Progenitor cell of endocrine pancreas (in vitro differentiated cells): ENCODE data around the gene WRAP73. TPM values are rescaled to one million over a fixed set of nuclear protein-coding genes. Genes with fewer than 3 reads are reported as not detected.

Source experiments
- DNase-seq: peaks from one replicate; pipeline ENCODE4 v3.0.0; 2021; ENCODE audit warnings: low spot score; ENCODE audit not compliant: unreplicated experiment
- H3K27ac Mint-ChIP-seq: 2 replicates; pipeline ENCODE4 v1.8.0; 2021; ENCODE audit warnings: mild to moderate bottlenecking, moderate library complexity, mixed read lengths
- H3K27me3 Mint-ChIP-seq: 2 replicates; pipeline ENCODE4 v1.8.0; 2021; ENCODE audit warnings: mixed read lengths
- H3K36me3 Mint-ChIP-seq: 2 replicates; pipeline ENCODE4 v1.8.0; 2022; ENCODE audit warnings: mixed read lengths; ENCODE audit not compliant: insufficient read depth
- H3K4me1 Mint-ChIP-seq: 2 replicates; pipeline ENCODE4 v1.8.0; 2021; ENCODE audit warnings: low read depth, mixed read lengths
- H3K4me3 Mint-ChIP-seq: 2 replicates; pipeline ENCODE4 v1.8.0; 2021; ENCODE audit warnings: low read depth, mild to moderate bottlenecking, moderate library complexity, mixed read lengths
- H3K9me3 Mint-ChIP-seq: 2 replicates; pipeline ENCODE4 v1.8.0; 2021; ENCODE audit warnings: low read depth, mixed read lengths
- CTCF ChIP-seq: fragments of 200-600 bp; sonication (generic); IDR thresholded peaks from one replicate; pipeline ENCODE4 v1.5.0; 2021; ENCODE audit warnings: antibody characterized with exemption, mild to moderate bottlenecking; ENCODE audit not compliant: unreplicated experiment
- total RNA-seq: library from RNA; stranded (reverse); gene quantifications from 2 replicates; pipeline ENCODE4 v1.2.1, GENCODE V29; 2021

WRAP73 gene
- total RNA-seq, 1 donor from 2014 or later, result 28.1 TPM

GRCh38 chr1:3697104-3697503 lies 47.2 kb upstream of the WRAP73 start:
- Mint-ChIP-seq H3K9me3 (no peaks in the 10 kb centered on the region), H3K4me3 (no peak overlapping the region), H3K27ac (no peak overlapping the region), H3K27me3 (peaks cover 33% of the 10 kb centered on the region), H3K36me3 (no peaks in the 10 kb centered on the region), H3K4me1 (no peaks in the 10 kb centered on the region)
- no peak for TF ChIP-seq CTCF
- DNase-seq, result no peak

GRCh38 chr1:3696689-3697088 lies 46.8 kb upstream of the WRAP73 start:
- TF ChIP-seq CTCF, result no peak
- no peaks in the 10 kb centered on the region for H3K36me3 Mint-ChIP-seq
- peaks cover 37% of the 10 kb centered on the region for H3K27me3 Mint-ChIP-seq
- H3K27ac Mint-ChIP-seq, result no peak overlapping the region
- H3K4me1 Mint-ChIP-seq, result no peaks in the 10 kb centered on the region
- no peak for DNase-seq
- H3K9me3 Mint-ChIP-seq, result no peaks in the 10 kb centered on the region
- no peak overlapping the region for H3K4me3 Mint-ChIP-seq

- peak overlapping the region; percentile 24 for H3K27ac Mint-ChIP-seq
- H3K4me1 Mint-ChIP-seq, result no peaks in the 10 kb centered on the region
- no peaks in the 10 kb centered on the region for H3K36me3 Mint-ChIP-seq
- peak; percentile 55 for DNase-seq
- peaks cover 38% of the 10 kb centered on the region for H3K27me3 Mint-ChIP-seq
- TF ChIP-seq CTCF, result peak; percentile 81
- H3K9me3 Mint-ChIP-seq, result no peaks in the 10 kb centered on the region
- H3K4me3 Mint-ChIP-seq, result no peak overlapping the region
Observed at GRCh38 chr1:3695326-3696217, 45.7 kb upstream of the WRAP73 start.

GRCh38 chr1:3693321-3693720 lies 43.4 kb upstream of the WRAP73 start:
- no peak for TF ChIP-seq CTCF
- no peaks in the 10 kb centered on the region for H3K36me3 Mint-ChIP-seq
- H3K9me3 Mint-ChIP-seq, result no peaks in the 10 kb centered on the region
- DNase-seq, result no peak
- H3K27ac Mint-ChIP-seq, result no peak overlapping the region
- no peak overlapping the region for H3K4me3 Mint-ChIP-seq
- peaks cover 29% of the 10 kb centered on the region for H3K27me3 Mint-ChIP-seq
- no peaks in the 10 kb centered on the region for H3K4me1 Mint-ChIP-seq

- DNase-seq, result no peak
- H3K4me3 Mint-ChIP-seq, result no peak overlapping the region
- no peak overlapping the region for H3K27ac Mint-ChIP-seq
- TF ChIP-seq CTCF, result no peak
- H3K36me3 Mint-ChIP-seq, result no peaks in the 10 kb centered on the region
- H3K4me1 Mint-ChIP-seq, result no peaks in the 10 kb centered on the region
- H3K9me3 Mint-ChIP-seq, result no peaks in the 10 kb centered on the region
- H3K27me3 Mint-ChIP-seq, result peaks cover 31% of the 10 kb centered on the region
Observed at GRCh38 chr1:3692598-3692997, 42.7 kb upstream of the WRAP73 start.
